ENCODE measurements around the gene PGPEP1. TPM values are rescaled to one million over a fixed set of nuclear protein-coding genes. Genes with fewer than 3 reads are reported as not detected.

Gene PGPEP1
- polyA plus RNA-seq, 1 of the 3 experiments (the other 2 are of a cell fraction): 13.8 TPM

DNA sequence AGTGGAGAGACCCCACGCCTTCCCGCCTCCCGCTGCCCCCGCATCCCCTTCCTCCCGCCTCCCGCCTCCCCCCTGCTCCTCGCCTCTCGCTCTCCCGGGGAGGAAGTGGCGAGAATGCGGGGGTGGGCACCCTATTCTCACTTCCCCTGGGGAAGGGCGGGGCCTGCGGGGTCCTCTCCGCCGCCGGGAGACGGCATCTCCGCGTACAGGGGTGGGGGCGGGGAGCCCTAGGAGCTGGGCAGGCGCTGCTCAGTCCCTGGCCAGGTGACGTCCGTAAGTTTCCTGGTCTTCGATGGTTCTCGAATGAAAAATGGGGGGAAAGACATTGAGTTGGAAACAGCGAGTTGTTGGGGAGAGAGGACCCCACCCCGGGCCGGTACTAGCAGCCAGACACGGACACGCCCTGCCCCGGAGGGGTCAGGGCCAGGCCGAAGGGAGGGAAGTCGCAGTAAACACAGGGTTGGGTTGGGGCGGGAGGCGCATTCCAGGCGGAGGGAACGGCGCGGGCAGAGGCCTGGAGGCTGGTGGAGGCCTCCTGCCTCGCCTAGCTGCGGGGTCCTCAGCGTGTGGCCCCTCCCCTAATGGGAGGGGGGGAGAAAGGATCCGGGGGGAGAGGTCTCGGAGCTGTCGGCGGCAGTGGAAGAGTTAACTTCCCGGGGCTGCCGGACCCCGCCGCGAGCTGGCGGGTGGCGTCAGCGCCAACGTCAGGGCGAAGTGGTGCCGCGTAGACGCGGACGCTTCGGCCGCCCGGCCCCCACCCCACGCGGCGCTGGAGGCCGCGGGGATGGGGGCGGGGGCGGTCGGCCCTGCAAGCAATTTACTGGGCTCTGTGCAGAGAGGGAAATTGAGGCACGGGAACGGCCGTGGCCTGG lies 48.6 kb upstream of the PGPEP1 start:
- CTCF ChIA-PET: interaction anchor here (1.0 to 5.1 kb wide), 6 partner anchors 12 to 119 kb away, joined by 4 to 67 read pairs (median 5); partner anchors contain the start of genes JUND and LSM4
- WGBS (ENCODE audit: low lambda C conversion rate): 2% methylated on average over 25 of the region's 75 CpGs
- TF ChIP-seq, protein P1, sequence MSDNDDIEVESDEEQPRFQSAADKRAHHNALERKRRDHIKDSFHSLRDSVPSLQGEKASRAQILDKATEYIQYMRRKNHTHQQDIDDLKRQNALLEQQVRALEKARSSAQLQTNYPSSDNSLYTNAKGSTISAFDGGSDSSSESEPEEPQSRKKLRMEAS (IDR thresholded peaks at IDR 0.05; ENCODE audit: low read depth): 0 out of 2 replicates have a peak, but pooled peaks have one; percentile 47
- TF ChIP-seq JUND (IDR thresholded peaks at IDR 0.05) (no peak), MEF2A (IDR thresholded peaks at IDR 0.05; ENCODE audit: borderline replicate concordance, low read depth) (no peak), CTCF (IDR thresholded peaks at IDR 0.05) (no peak), GATA2 (CRISPR knock-in tag; IDR thresholded peaks at IDR 0.05) (no peak), NFIC (IDR thresholded peaks at IDR 0.05; ENCODE audit: borderline replicate concordance) (no peak), RCOR1 (IDR thresholded peaks at IDR 0.05; ENCODE audit: low read length) (0 out of 2 replicates have a peak, but pooled peaks have one; percentile 7), EP300 (IDR thresholded peaks at IDR 0.05; ENCODE audit: borderline replicate concordance in 1 of 2, low read depth in 1 of 2, low read length in 1 of 2) (peak; percentile 16 to 22; a peak in 2 of 4 replicates), TEAD4 (IDR thresholded peaks at IDR 0.05; ENCODE audit: borderline replicate concordance, insufficient read depth) (peak; percentile 59; the same call in 1 of the 2 replicates), FOXJ3 (CRISPR knock-in tag; IDR thresholded peaks at IDR 0.05) (peak; percentile 85), YY1 (IDR thresholded peaks at IDR 0.05; ENCODE audit: low read depth) (no peak), MXI1 (IDR thresholded peaks at IDR 0.05; ENCODE audit: low read depth, low read length) (peak; percentile 14; the same call in 1 of the 2 replicates), RXRA (IDR thresholded peaks at IDR 0.05; ENCODE audit: borderline replicate concordance, low read depth) (peak; percentile 87), RFX5 (IDR thresholded peaks at IDR 0.05; ENCODE audit: low read length) (no peak), REST (IDR thresholded peaks at IDR 0.05; ENCODE audit: low read depth, low read length) (0 out of 2 replicates have a peak, but pooled peaks have one; percentile 6), GABPA (IDR thresholded peaks at IDR 0.05; ENCODE audit: low read depth) (peak; percentile 61), FOXM1 (IDR thresholded peaks at IDR 0.05; ENCODE audit: low read depth) (peak; percentile 30; the same call in 1 of the 2 replicates), SMC3 (IDR thresholded peaks at IDR 0.05; ENCODE audit: low read depth, low read length) (no peak), POLR2AphosphoS5 (IDR thresholded peaks at IDR 0.05; ENCODE audit: low read depth, low read length) (peak; percentile 40; the same call in 1 of the 2 replicates)
- TF ChIP-seq, protein P2, sequence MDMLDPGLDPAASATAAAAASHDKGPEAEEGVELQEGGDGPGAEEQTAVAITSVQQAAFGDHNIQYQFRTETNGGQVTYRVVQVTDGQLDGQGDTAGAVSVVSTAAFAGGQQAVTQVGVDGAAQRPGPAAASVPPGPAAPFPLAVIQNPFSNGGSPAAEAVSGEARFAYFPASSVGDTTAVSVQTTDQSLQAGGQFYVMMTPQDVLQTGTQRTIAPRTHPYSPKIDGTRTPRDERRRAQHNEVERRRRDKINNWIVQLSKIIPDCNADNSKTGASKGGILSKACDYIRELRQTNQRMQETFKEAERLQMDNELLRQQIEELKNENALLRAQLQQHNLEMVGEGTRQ (IDR thresholded peaks at IDR 0.05; ENCODE audit: borderline replicate concordance, low read depth, low read length): no peak
- TF ChIP-seq, protein P3, sequence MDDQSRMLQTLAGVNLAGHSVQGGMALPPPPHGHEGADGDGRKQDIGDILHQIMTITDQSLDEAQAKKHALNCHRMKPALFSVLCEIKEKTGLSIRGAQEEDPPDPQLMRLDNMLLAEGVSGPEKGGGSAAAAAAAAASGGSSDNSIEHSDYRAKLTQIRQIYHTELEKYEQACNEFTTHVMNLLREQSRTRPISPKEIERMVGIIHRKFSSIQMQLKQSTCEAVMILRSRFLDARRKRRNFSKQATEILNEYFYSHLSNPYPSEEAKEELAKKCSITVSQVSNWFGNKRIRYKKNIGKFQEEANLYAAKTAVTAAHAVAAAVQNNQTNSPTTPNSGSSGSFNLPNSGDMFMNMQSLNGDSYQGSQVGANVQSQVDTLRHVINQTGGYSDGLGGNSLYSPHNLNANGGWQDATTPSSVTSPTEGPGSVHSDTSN (IDR thresholded peaks at IDR 0.05): no peak; the same call in 1 of the 2 replicates
- TF ChIP-seq, protein P4, sequence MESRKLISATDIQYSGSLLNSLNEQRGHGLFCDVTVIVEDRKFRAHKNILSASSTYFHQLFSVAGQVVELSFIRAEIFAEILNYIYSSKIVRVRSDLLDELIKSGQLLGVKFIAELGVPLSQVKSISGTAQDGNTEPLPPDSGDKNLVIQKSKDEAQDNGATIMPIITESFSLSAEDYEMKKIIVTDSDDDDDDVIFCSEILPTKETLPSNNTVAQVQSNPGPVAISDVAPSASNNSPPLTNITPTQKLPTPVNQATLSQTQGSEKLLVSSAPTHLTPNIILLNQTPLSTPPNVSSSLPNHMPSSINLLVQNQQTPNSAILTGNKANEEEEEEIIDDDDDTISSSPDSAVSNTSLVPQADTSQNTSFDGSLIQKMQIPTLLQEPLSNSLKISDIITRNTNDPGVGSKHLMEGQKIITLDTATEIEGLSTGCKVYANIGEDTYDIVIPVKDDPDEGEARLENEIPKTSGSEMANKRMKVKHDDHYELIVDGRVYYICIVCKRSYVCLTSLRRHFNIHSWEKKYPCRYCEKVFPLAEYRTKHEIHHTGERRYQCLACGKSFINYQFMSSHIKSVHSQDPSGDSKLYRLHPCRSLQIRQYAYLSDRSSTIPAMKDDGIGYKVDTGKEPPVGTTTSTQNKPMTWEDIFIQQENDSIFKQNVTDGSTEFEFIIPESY (IDR thresholded peaks at IDR 0.05; ENCODE audit: borderline replicate concordance, low read depth): no peak

More for the DNA sequence above, 48.6 kb upstream of the PGPEP1 start:
- peak overlapping the region; percentile 64 for H2AFZ ChIP-seq (ENCODE audit: low read depth)
- H3K27ac ChIP-seq (ENCODE audit: low read depth in 2 of 2, low read length in 1 of 2): peak overlapping the region; percentile 72 to 94
- H3K9me3 ChIP-seq: no peaks in the 10 kb centered on the region
- peaks cover 8 to 22% of the 10 kb centered on the region in 2 experiments; a peak in 2 of 4 replicates for H3K4me1 ChIP-seq (ENCODE audit: control insufficient read depth in 1 of 2, insufficient read depth in 2 of 2, low read depth in 1 of 2, low read length in 1 of 2)
- H3K9me2 ChIP-seq: no peaks in the 10 kb centered on the region
- peak overlapping the region; percentile 80 for H3K9ac ChIP-seq
- no peaks in the 10 kb centered on the region for H3K27me3 ChIP-seq (ENCODE audit: insufficient read depth)
- POLR2A ChIA-PET: interaction anchor here (0.6 to 3.8 kb wide), 9 partner anchors 10 to 258 kb away, joined by 3 to 112 read pairs (median 4); partner anchors contain the start of genes JUND, LSM4 and SSBP4
- no peaks in the 10 kb centered on the region for H3K36me3 ChIP-seq (replicated peaks in 1 of 2; ENCODE audit: control insufficient read depth in 1 of 2, insufficient read depth in 2 of 2, low read length in 1 of 2)
- peak overlapping the region; percentile 96 for H3K4me2 ChIP-seq
- H3K79me2 ChIP-seq (ENCODE audit: insufficient read depth): no peaks in the 10 kb centered on the region
- H3K4me3 ChIP-seq (ENCODE audit: low read depth in 2 of 2, low read length in 1 of 2): peak overlapping the region; percentile 58 to 71
- no peaks in the 10 kb centered on the region for H4K20me1 ChIP-seq (ENCODE audit: insufficient read depth)
- DNase-seq: peak; percentile 89
- H3F3A ChIP-seq (replicated peaks; ENCODE audit: insufficient read depth): peaks cover 22% of the 10 kb centered on the region

Measured in SK-N-SH (cell line).